Rectal smooth muscle tissue (tissue), 1 donor: ENCODE results near the gene SP110.

Experiments
- H3K27ac ChIP-seq: one replicate; pipeline ENCODE4 v1.7.0; 2013; ENCODE audit warnings: low read depth, low read length, inconsistent platforms
- H3K27me3 ChIP-seq: one replicate; pipeline ENCODE4 v1.7.0; 2013; ENCODE audit warnings: low read length; ENCODE audit not compliant: control insufficient read depth, insufficient read depth
- H3K36me3 ChIP-seq: one replicate; pipeline ENCODE4 v1.7.0; 2013; ENCODE audit warnings: low read length; ENCODE audit not compliant: control insufficient read depth, insufficient read depth
- H3K4me1 ChIP-seq: one replicate; pipeline ENCODE4 v1.7.0; 2013; ENCODE audit warnings: low read length; ENCODE audit not compliant: control insufficient read depth, insufficient read depth
- H3K4me3 ChIP-seq: one replicate; pipeline ENCODE4 v1.7.0; 2013; ENCODE audit warnings: low read length
- H3K9ac ChIP-seq: one replicate; pipeline ENCODE4 v1.7.0; 2013; ENCODE audit warnings: low read length

SP110 gene

GRCh38 chr2:230220347-230220969 lies 674 bp upstream of the SP110 start:
- Histone ChIP-seq H3K36me3 (peaks cover 2% of the 10 kb centered on the region), H3K4me3 (peak overlapping the region; percentile 94), H3K27me3 (no peaks in the 10 kb centered on the region), H3K27ac (peak overlapping the region; percentile 79), H3K9ac (peak overlapping the region; percentile 71), H3K4me1 (no peaks in the 10 kb centered on the region)

GRCh38 chr2:230218421-230218820 lies 1.4 kb downstream of the SP110 start:
- no peaks in the 10 kb centered on the region for H3K27me3 ChIP-seq
- H3K36me3 ChIP-seq = peaks cover 10% of the 10 kb centered on the region
- H3K4me1 ChIP-seq = no peaks in the 10 kb centered on the region
- H3K9ac ChIP-seq = no peak overlapping the region
- peak overlapping the region; percentile 19 for H3K4me3 ChIP-seq
- no peak overlapping the region for H3K27ac ChIP-seq

DNA sequence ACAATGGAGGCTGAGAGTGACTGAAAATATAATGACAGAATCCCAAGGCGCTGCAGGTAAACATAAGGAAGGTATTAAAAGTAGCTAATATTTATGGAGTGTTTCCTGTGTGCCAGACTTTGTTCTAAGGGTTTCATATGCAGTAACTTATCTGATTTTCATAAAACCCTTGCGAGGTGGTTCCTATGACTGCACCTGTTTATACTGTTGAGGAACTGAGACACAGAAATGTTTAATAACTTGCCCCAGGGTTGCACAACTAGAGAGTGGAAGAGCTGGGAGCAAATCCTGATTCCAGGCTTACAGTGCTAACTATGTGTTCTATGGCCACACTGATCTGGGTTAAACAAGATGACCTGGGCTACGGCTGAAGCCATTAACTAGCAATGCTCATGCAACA lies 2.4 kb downstream of the SP110 start:
- Histone ChIP-seq H3K27ac (no peak overlapping the region), H3K9ac (no peak overlapping the region), H3K4me1 (no peaks in the 10 kb centered on the region), H3K4me3 (peak overlapping the region; percentile 9), H3K27me3 (no peaks in the 10 kb centered on the region), H3K36me3 (peaks cover 17% of the 10 kb centered on the region)

GRCh38 chr2:230216489-230216888 lies 3.3 kb downstream of the SP110 start:
- H3K4me3 ChIP-seq = no peak overlapping the region
- H3K27ac ChIP-seq = no peak overlapping the region
- H3K9ac ChIP-seq = no peak overlapping the region
- H3K4me1 ChIP-seq = no peaks in the 10 kb centered on the region
- no peaks in the 10 kb centered on the region for H3K27me3 ChIP-seq
- peaks cover 23% of the 10 kb centered on the region for H3K36me3 ChIP-seq

- Histone ChIP-seq H3K9ac (no peak overlapping the region), H3K27me3 (no peaks in the 10 kb centered on the region), H3K4me3 (no peak overlapping the region), H3K4me1 (no peaks in the 10 kb centered on the region), H3K36me3 (peaks cover 46% of the 10 kb centered on the region), H3K27ac (no peak overlapping the region)
These were observed 10.2 kb downstream of the SP110 start for GRCh38 chr2:230209422-230210051.

- peaks cover 40% of the 10 kb centered on the region for H3K36me3 ChIP-seq
- no peak overlapping the region for H3K27ac ChIP-seq
- H3K9ac ChIP-seq = no peak overlapping the region
These were observed 11.2 kb downstream of the SP110 start for GRCh38 chr2:230208576-230208975.

GRCh38 chr2:230205721-230206120 lies 14.1 kb downstream of the SP110 start:
- H3K27me3 ChIP-seq = no peaks in the 10 kb centered on the region
- H3K27ac ChIP-seq = no peak overlapping the region
- H3K4me3 ChIP-seq = no peak overlapping the region
- no peak overlapping the region for H3K9ac ChIP-seq
- peaks cover 26% of the 10 kb centered on the region for H3K36me3 ChIP-seq
- H3K4me1 ChIP-seq = no peaks in the 10 kb centered on the region

More at GRCh38 chr2:230208576-230208975, 11.2 kb downstream of the SP110 start:
- Histone ChIP-seq H3K27me3 (no peaks in the 10 kb centered on the region), H3K4me1 (no peaks in the 10 kb centered on the region), H3K4me3 (no peak overlapping the region)

DNA sequence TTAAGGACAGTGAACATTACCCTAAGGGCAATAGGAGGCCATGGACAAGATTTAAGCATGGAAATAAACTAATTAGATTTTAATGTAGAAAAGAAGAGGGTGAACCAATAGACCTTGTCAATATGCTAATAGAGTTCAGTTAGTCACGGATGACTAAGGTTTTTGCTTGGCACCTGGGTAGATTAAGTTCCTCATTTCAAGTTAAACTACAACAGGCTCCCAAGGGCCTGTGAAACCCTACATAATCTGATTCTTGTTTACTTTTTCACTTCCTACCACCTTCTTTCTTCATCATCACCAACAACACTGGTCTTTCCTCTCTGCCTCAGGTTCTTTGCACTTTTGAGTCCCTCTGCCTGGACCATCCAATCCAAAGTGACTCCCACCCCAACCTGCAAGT lies 14.8 kb downstream of the SP110 start:
- Histone ChIP-seq H3K36me3 (peaks cover 24% of the 10 kb centered on the region), H3K9ac (no peak overlapping the region), H3K4me1 (no peaks in the 10 kb centered on the region), H3K27me3 (no peaks in the 10 kb centered on the region), H3K4me3 (no peak overlapping the region), H3K27ac (no peak overlapping the region)

GRCh38 chr2:230203110-230203676 lies 16.6 kb downstream of the SP110 start:
- Histone ChIP-seq H3K4me3 (no peak overlapping the region), H3K9ac (no peak overlapping the region), H3K27me3 (no peaks in the 10 kb centered on the region), H3K27ac (no peak overlapping the region), H3K36me3 (peaks cover 15% of the 10 kb centered on the region), H3K4me1 (no peaks in the 10 kb centered on the region)

DNA sequence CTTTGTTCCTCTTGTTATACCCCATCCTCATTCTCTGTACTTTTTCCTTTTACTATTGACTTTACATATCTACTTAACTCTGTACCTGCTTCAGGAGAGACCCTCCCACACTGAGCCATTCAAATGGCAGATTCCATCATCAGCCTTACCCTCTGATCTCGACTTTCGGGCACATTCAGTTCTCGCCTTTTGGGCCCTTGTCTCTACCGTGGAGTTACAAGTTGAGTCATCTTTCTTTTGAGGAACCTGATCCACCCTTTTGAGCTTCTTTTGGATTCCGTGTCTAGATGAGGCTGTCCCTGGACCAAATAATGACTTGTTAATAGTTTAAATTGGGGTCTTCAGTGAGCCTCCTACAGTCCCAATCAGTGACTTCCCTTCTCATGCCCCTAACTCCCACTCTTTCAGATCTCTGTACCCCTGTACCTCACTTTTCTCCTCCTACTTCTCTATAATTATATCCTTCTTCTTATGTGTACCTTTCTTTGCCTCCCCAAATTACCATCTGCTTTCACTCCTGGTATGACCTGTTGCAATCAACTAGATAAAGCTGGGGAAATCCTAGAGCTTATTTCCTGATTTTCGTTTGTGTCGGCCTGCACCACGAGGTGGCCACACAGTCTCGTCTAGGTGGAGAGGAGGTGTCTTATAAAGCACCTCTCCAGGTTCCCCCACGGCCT lies 17.2 kb downstream of the SP110 start:
- no peaks in the 10 kb centered on the region for H3K4me1 ChIP-seq
- peaks cover 15% of the 10 kb centered on the region for H3K36me3 ChIP-seq
- no peak overlapping the region for H3K4me3 ChIP-seq
- no peak overlapping the region for H3K27ac ChIP-seq
- H3K9ac ChIP-seq = no peak overlapping the region
- no peaks in the 10 kb centered on the region for H3K27me3 ChIP-seq

- Histone ChIP-seq H3K9ac (no peak overlapping the region), H3K4me1 (no peaks in the 10 kb centered on the region), H3K4me3 (no peak overlapping the region), H3K36me3 (peaks cover 4% of the 10 kb centered on the region), H3K27me3 (no peaks in the 10 kb centered on the region), H3K27ac (no peak overlapping the region)
These were observed 34.8 kb downstream of the SP110 start for GRCh38 chr2:230184727-230185578.

- Histone ChIP-seq H3K36me3 (peaks cover 7% of the 10 kb centered on the region), H3K27me3 (no peaks in the 10 kb centered on the region), H3K9ac (no peak overlapping the region)
These were observed 38.6 kb downstream of the SP110 start for GRCh38 chr2:230181195-230181594.

More at GRCh38 chr2:230181195-230181594, 38.6 kb downstream of the SP110 start:
- Histone ChIP-seq H3K27ac (no peak overlapping the region), H3K4me1 (no peaks in the 10 kb centered on the region), H3K4me3 (no peak overlapping the region)
